ENCODE measurements around the gene PTPRO.

- TF ChIP-seq CTCF (IDR thresholded peaks at IDR 0.05), result no peak
- no peak for TF ChIP-seq POLR2A (IDR thresholded peaks at IDR 0.05)
These were observed 218.2 kb downstream of the PTPRO start for GRCh38 chr12:15540469-15540872.
